H9 (cell line): Measurements from ENCODE around the gene AMH. TPM values are rescaled to one million over a fixed set of nuclear protein-coding genes. Genes with fewer than 3 reads are reported as not detected.

Source experiments
- DNase-seq: peaks from one replicate; pipeline ENCODE4 v3.0.0-alpha.2; 2017
- H2AFZ ChIP-seq: one replicate; pipeline ENCODE4 v1.6.1; 2013; ENCODE audit warnings: mild to moderate bottlenecking, low read length, control low read depth, moderate library complexity
- H2AK5ac ChIP-seq: 2 replicates; pipeline ENCODE4 v1.6.1; 2013; ENCODE audit warnings: low read length, control low read depth, mixed read lengths; ENCODE audit not compliant: insufficient read length
- H2BK120ac ChIP-seq: one replicate; pipeline ENCODE4 v1.6.1; 2013; ENCODE audit warnings: low read depth, mild to moderate bottlenecking, low read length, control low read depth, inconsistent platforms; ENCODE audit not compliant: poor library complexity, severe bottlenecking
- H2BK12ac ChIP-seq: 2 replicates; pipeline ENCODE4 v1.6.1; 2013; ENCODE audit warnings: low read length, control low read depth, mixed read lengths, low read depth; ENCODE audit not compliant: insufficient read length
- H2BK15ac ChIP-seq: 2 replicates; pipeline ENCODE4 v1.6.1; 2013; ENCODE audit warnings: low read depth, low read length, control low read depth
- H2BK20ac ChIP-seq: one replicate; pipeline ENCODE4 v1.6.1; 2013; ENCODE audit warnings: low read depth, mild to moderate bottlenecking, low read length, control low read depth, inconsistent platforms; ENCODE audit not compliant: poor library complexity, severe bottlenecking
- H2BK5ac ChIP-seq: 2 replicates; pipeline ENCODE4 v1.6.1; 2013; ENCODE audit warnings: low read length, control low read depth, mixed read lengths; ENCODE audit not compliant: insufficient read length
- H3K14ac ChIP-seq: 2 replicates; pipeline ENCODE4 v1.6.1; 2013; ENCODE audit warnings: low read length, control low read depth; ENCODE audit not compliant: insufficient read depth
- H3K18ac ChIP-seq: 2 replicates; pipeline ENCODE4 v1.6.1; 2013; ENCODE audit warnings: low read depth, mild to moderate bottlenecking, mixed read lengths, low read length, control low read depth; ENCODE audit not compliant: insufficient read length
- H3K23ac ChIP-seq: 2 replicates; pipeline ENCODE4 v1.6.1; 2013; ENCODE audit warnings: low read length, control low read depth, mixed read lengths, low read depth; ENCODE audit not compliant: insufficient read length
- H3K23me2 ChIP-seq: 2 replicates; pipeline ENCODE4 v1.6.1; 2013; ENCODE audit warnings: low read depth, mild to moderate bottlenecking, mixed read lengths, low read length, control low read depth; ENCODE audit not compliant: insufficient read length, poor library complexity, severe bottlenecking
- H3K27ac ChIP-seq: 2 replicates; pipeline ENCODE4 v1.5.1; 2013; ENCODE audit warnings: low read length, control low read depth, mixed read lengths, low read depth; ENCODE audit not compliant: insufficient read length
- H3K27me3 ChIP-seq: 2 replicates; pipeline ENCODE4 v1.6.1; 2013; ENCODE audit warnings: low read length, control low read depth, inconsistent platforms; ENCODE audit not compliant: insufficient read depth
- H3K4ac ChIP-seq: 2 replicates; pipeline ENCODE4 v1.6.1; 2013; ENCODE audit warnings: low read depth, mild to moderate bottlenecking, control low read depth, inconsistent platforms, low read length, moderate library complexity
- H3K4me1 ChIP-seq: 2 replicates; pipeline ENCODE4 v1.6.1; 2013; ENCODE audit warnings: low read length, control low read depth, inconsistent platforms; ENCODE audit not compliant: insufficient read depth
- H3K4me2 ChIP-seq: 2 replicates; pipeline ENCODE4 v1.6.1; 2013; ENCODE audit warnings: low read length, control low read depth, mixed read lengths; ENCODE audit not compliant: insufficient read length, insufficient read depth
- H3K56ac ChIP-seq: 2 replicates; pipeline ENCODE4 v1.6.1; 2013; ENCODE audit warnings: low read depth, mild to moderate bottlenecking, mixed read lengths, low read length, control low read depth; ENCODE audit not compliant: insufficient read length
- H3K79me1 ChIP-seq: 2 replicates; pipeline ENCODE4 v1.6.1; 2013; ENCODE audit warnings: low read depth, mild to moderate bottlenecking, moderate library complexity, low read length, control low read depth, inconsistent platforms; ENCODE audit not compliant: insufficient read depth, poor library complexity, severe bottlenecking
- H3K79me2 ChIP-seq: 2 replicates; pipeline ENCODE4 v1.6.1; 2013; ENCODE audit warnings: low read length, control low read depth, inconsistent platforms; ENCODE audit not compliant: insufficient read depth
- H3K9ac ChIP-seq: 2 replicates; pipeline ENCODE4 v1.6.1; 2013; ENCODE audit warnings: low read length, control low read depth, mixed read lengths; ENCODE audit not compliant: insufficient read length; ENCODE audit errors: extremely low read depth
- H3K9me3 ChIP-seq: one replicate; pipeline ENCODE4 v1.6.1; 2013; ENCODE audit warnings: low read depth, low read length, inconsistent platforms; ENCODE audit not compliant: control insufficient read depth
- H3T11ph ChIP-seq: one replicate; pipeline ENCODE4 v1.6.1; 2013; ENCODE audit warnings: mild to moderate bottlenecking, low read length, control low read depth, inconsistent platforms
- H4K20me1 ChIP-seq: one replicate; pipeline ENCODE4 v1.6.1; 2013; ENCODE audit not compliant: control insufficient read depth, insufficient read length, insufficient read depth
- H4K5ac ChIP-seq: 2 replicates; pipeline ENCODE4 v1.6.1; 2013; ENCODE audit warnings: low read depth, mild to moderate bottlenecking, mixed read lengths, low read length, control low read depth; ENCODE audit not compliant: insufficient read length
- H4K8ac ChIP-seq: replicated peaks from 2 replicates; pipeline ENCODE4 v1.6.1; 2013; ENCODE audit warnings: low read length, control low read depth, mixed read lengths, low read depth; ENCODE audit not compliant: insufficient read length
- H4K91ac ChIP-seq: 2 replicates; pipeline ENCODE4 v1.6.1; 2013; ENCODE audit warnings: low read depth, mild to moderate bottlenecking, moderate library complexity, mixed read lengths, low read length, control low read depth; ENCODE audit not compliant: insufficient read length
- H3K27ac Mint-ChIP-seq, 3 experiments: 2 replicates in 2 of 3; 3 replicates in 1 of 3; pipeline ENCODE4 v1.8.0; 2020 to 2021; ENCODE audit warnings: mixed read lengths in 3 of 3, mild to moderate bottlenecking in 1 of 3, moderate library complexity in 1 of 3
- H3K27me3 Mint-ChIP-seq: 2 replicates; pipeline ENCODE4 v1.8.0; 2021; ENCODE audit warnings: low read depth, mild to moderate bottlenecking, moderate library complexity, mixed read lengths
- H3K36me3 Mint-ChIP-seq, 3 experiments: 2 replicates in 2 of 3; 3 replicates in 1 of 3; pipeline ENCODE4 v1.8.0; 2020 to 2021; ENCODE audit warnings: low read depth in 3 of 3, mixed read lengths in 3 of 3; ENCODE audit not compliant: insufficient read depth in 1 of 3
- H3K4me1 Mint-ChIP-seq, 2 experiments: 2 replicates each; pipeline ENCODE4 v1.8.0; 2020; ENCODE audit warnings: mixed read lengths in 2 of 2
- H3K4me3 Mint-ChIP-seq, 2 experiments: 2 replicates in 1 of 2; 3 replicates in 1 of 2; pipeline ENCODE4 v1.8.0; 2020 to 2021; ENCODE audit warnings: mild to moderate bottlenecking in 2 of 2, mixed read lengths in 2 of 2, moderate library complexity in 1 of 2
- H3K9me3 Mint-ChIP-seq, 2 experiments: 2 replicates in 1 of 2; 3 replicates in 1 of 2; pipeline ENCODE4 v1.8.0; 2020; ENCODE audit warnings: mild to moderate bottlenecking in 2 of 2, mixed read lengths in 2 of 2, moderate library complexity in 1 of 2
- WGBS: extraction: QIAGEN DNeasy Blood & Tissue Kit; methylation state at CpG from one replicate; pipeline ENCODE4 v1.1.7; 2013; ENCODE audit warnings: missing lambda C conversion rate, low lambda C conversion rate, mixed read lengths; ENCODE audit not compliant: insufficient read length; ENCODE audit errors: extremely low coverage; 5-methylcytosine and 5-hydroxymethylcytosine counted together
- total RNA-seq: library from RNA; stranded (reverse); gene quantifications from 2 replicates; pipeline ENCODE4 v1.2.1, GENCODE V29; 2021
- TF ChIP-seq, protein P1 (sequence below): fragments of 200-600 bp; sonication (generic); conservative IDR thresholded peaks from 3 replicates; pipeline ENCODE4 v1.8.0; 2021; ENCODE audit warnings: antibody characterized with exemption, mild to moderate bottlenecking

Gene AMH
- total RNA-seq, 1 experiment from 2014 or later, result 70.7 TPM

DNA sequence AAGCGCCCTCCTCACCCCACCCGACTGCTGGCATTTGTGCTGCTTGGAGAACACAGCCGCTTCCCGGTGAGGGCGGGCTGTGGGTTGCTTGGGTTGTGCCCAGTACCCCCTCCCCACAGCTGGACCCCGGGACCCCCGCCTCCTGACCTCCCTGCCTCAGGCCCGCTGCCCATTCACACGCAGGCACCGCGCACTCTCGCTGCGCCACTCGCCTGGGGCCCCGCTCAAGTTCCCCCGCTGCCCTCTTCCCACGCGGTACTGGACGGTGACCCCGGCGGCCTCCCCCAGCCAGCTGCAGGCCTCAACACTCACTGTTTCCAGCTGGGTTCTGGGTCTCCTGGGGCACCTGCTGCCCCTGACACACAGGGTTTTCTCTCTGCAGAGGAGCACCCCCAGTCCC is 29.4 kb upstream of the AMH start:
- Histone ChIP-seq H3K79me1 (no peaks in the 10 kb centered on the region), H2BK12ac (no peak overlapping the region), H2BK5ac (no peak overlapping the region), H3T11ph (no peak overlapping the region), H4K20me1 (no peaks in the 10 kb centered on the region), H3K18ac (no peak overlapping the region), H3K4me1 (no peaks in the 10 kb centered on the region), H3K4me2 (no peak overlapping the region), H2AK5ac (no peak overlapping the region), H3K27ac (no peak overlapping the region), H3K9me3 (no peaks in the 10 kb centered on the region), H3K9ac (no peak overlapping the region), H3K27me3 (no peaks in the 10 kb centered on the region), H4K8ac (no peak overlapping the region), H2BK120ac (no peak overlapping the region), H2BK20ac (no peak overlapping the region), H2AFZ (no peak overlapping the region), H4K91ac (no peak overlapping the region), H3K14ac (no peak overlapping the region), H3K23ac (no peak overlapping the region), H4K5ac (no peak overlapping the region), H3K79me2 (no peaks in the 10 kb centered on the region), H3K23me2 (no peaks in the 10 kb centered on the region), H3K4ac (no peak overlapping the region), H3K56ac (no peak overlapping the region), H2BK15ac (no peak overlapping the region)
- Mint-ChIP-seq H3K36me3 (peaks cover 19 to 66% (median 59%) of the 10 kb centered on the region in 3 experiments; a peak in 6 of 7 replicates), H3K27me3 (no peaks in the 10 kb centered on the region; the same call in 1 of the 2 replicates), H3K4me3 (no peak overlapping the region), H3K4me1 (no peaks in the 10 kb centered on the region), H3K27ac (peak overlapping the region in 1 of 3 experiments; percentile 64; a peak in 1 of 7 replicates), H3K9me3 (no peaks in the 10 kb centered on the region)
- TF ChIP-seq, protein P1, sequence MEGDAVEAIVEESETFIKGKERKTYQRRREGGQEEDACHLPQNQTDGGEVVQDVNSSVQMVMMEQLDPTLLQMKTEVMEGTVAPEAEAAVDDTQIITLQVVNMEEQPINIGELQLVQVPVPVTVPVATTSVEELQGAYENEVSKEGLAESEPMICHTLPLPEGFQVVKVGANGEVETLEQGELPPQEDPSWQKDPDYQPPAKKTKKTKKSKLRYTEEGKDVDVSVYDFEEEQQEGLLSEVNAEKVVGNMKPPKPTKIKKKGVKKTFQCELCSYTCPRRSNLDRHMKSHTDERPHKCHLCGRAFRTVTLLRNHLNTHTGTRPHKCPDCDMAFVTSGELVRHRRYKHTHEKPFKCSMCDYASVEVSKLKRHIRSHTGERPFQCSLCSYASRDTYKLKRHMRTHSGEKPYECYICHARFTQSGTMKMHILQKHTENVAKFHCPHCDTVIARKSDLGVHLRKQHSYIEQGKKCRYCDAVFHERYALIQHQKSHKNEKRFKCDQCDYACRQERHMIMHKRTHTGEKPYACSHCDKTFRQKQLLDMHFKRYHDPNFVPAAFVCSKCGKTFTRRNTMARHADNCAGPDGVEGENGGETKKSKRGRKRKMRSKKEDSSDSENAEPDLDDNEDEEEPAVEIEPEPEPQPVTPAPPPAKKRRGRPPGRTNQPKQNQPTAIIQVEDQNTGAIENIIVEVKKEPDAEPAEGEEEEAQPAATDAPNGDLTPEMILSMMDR, result no peak
- WGBS, result no CpG with 5 or more reads among the region's 21 CpGs
- DNase-seq, result no peak
